ENCODE results near the gene KLK1. TPM values are rescaled to one million over a fixed set of nuclear protein-coding genes. Genes with fewer than 3 reads are reported as not detected.

The KLK1 gene
- total and polyA plus RNA-seq, 10 of the 15 experiments (the other 5 are each of a cell fraction or from before 2014, with no cell fraction given): 3.4 to 27.5 (median 20.2) TPM

GRCh38 chr19:50772476-50772875 is 51.1 kb downstream of the KLK1 start (continued):
- TF ChIP-seq, protein P1, sequence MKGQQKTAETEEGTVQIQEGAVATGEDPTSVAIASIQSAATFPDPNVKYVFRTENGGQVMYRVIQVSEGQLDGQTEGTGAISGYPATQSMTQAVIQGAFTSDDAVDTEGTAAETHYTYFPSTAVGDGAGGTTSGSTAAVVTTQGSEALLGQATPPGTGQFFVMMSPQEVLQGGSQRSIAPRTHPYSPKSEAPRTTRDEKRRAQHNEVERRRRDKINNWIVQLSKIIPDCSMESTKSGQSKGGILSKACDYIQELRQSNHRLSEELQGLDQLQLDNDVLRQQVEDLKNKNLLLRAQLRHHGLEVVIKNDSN (IDR thresholded peaks at IDR 0.05; ENCODE audit: borderline replicate concordance, extremely low read length, insufficient read depth, low read depth, low read length): peak; percentile 47
- peak; percentile 48; the same call in 1 of the 2 replicates for TF ChIP-seq RAD51 (IDR thresholded peaks at IDR 0.05)
- TF ChIP-seq SREBF1 (IDR thresholded peaks at IDR 0.05; ENCODE audit: low read length): no peak
- no peak for TF ChIP-seq ZNF687 (IDR thresholded peaks at IDR 0.05)
- no peak for TF ChIP-seq BCL11A (IDR thresholded peaks at IDR 0.05; ENCODE audit: low read depth, low read length)
- peak; percentile 26 for TF ChIP-seq USF2 (IDR thresholded peaks at IDR 0.05; ENCODE audit: borderline replicate concordance, low read depth, low read length)
- no peak for TF ChIP-seq RCOR1 (conservative IDR thresholded peaks at IDR 0.05; ENCODE audit: low read depth, low read length)
